Endothelial cell of umbilical vein (primary cell): ENCODE results near the gene OR5H1. TPM values are rescaled to one million over a fixed set of nuclear protein-coding genes. Genes with fewer than 3 reads are reported as not detected.

Source experiments
- Bru-seq: library from RNA; stranded (reverse); fragments of 400-500 nt; gene quantifications from one replicate; lab custom pipeline; 2021; lab: Mats Ljungman, UMichigan
- BruChase-seq, 2 experiments: library from RNA; stranded (reverse); fragments of 400-500 nt; gene quantifications; one replicate each; lab custom pipeline; 2021; lab: Mats Ljungman, UMichigan
- BruUV-seq: library from RNA; stranded (reverse); fragments of 400-500 nt; replicated peaks from 2 replicates; lab custom pipeline; 2021; lab: Mats Ljungman, UMichigan
- CTCF ChIA-PET: fragments of 300-600, 350-600 bp; sonication (Branson Sonifier 250); formaldehyde crosslinking; loops from one replicate; lab custom pipeline; 2021; ENCODE audit warnings: antibody characterized with exemption, inconsistent platforms; lab: Charles Lee
- POLR2A ChIA-PET: fragments of 300-600, 350-600 bp; sonication (Branson Sonifier 250); formaldehyde crosslinking; loops from one replicate; lab custom pipeline; 2021; ENCODE audit warnings: antibody characterized with exemption, inconsistent platforms; lab: Charles Lee
- DNase-seq: peaks from one replicate; pipeline ENCODE4 v3.0.0-alpha.2; 2011; ENCODE audit warnings: low read depth, low spot score
- FAIRE-seq: peaks from 2 replicates; lab custom pipeline; 2011; peaks lifted over from hg19 to GRCh38; lab: Jason Lieb, UNC
- H2AFZ ChIP-seq: 2 replicates; pipeline ENCODE4 v1.6.0; 2012; ENCODE audit warnings: low read depth, low read length, control low read depth, inconsistent platforms
- H3K27ac ChIP-seq: 2 replicates; pipeline ENCODE4 v1.5.1; 2011; ENCODE audit warnings: low read depth, mild to moderate bottlenecking, control low read depth, low read length, moderate library complexity; ENCODE audit not compliant: insufficient read depth
- H3K27me3 ChIP-seq, 2 experiments: 2 replicates each; pipeline versions ENCODE4 v1.6.0 to v1.6.1; 2011; ENCODE audit warnings: low read length in 2 of 2, mixed read lengths in 1 of 2; ENCODE audit not compliant: control insufficient read depth in 2 of 2, insufficient read depth in 2 of 2
- H3K36me3 ChIP-seq, 2 experiments: 2 replicates in 1 of 2; 3 replicates in 1 of 2; pipeline ENCODE4 v1.5.1; 2011; ENCODE audit warnings: low read length in 2 of 2, mild to moderate bottlenecking in 1 of 2, moderate library complexity in 1 of 2; ENCODE audit not compliant: control insufficient read depth in 2 of 2, insufficient read depth in 2 of 2; ENCODE audit errors: extremely low read depth in 1 of 2
- H3K4me1 ChIP-seq: 3 replicates; pipeline ENCODE4 v1.5.1; 2011; ENCODE audit warnings: mild to moderate bottlenecking, low read length; ENCODE audit not compliant: control insufficient read depth, insufficient read depth; ENCODE audit errors: extremely low read depth
- H3K4me2 ChIP-seq: 2 replicates; pipeline ENCODE4 v1.6.1; 2011; ENCODE audit warnings: low read length, control low read depth, mixed read lengths; ENCODE audit not compliant: insufficient read depth
- H3K4me3 ChIP-seq, 3 experiments: fragments of 200-600 bp in 1 of 3; sonication (generic), shearing (Covaris generic) in 1 of 3; replicated peaks in 1 of 3; 2 replicates each; pipeline ENCODE4 v1.5.1; 2011 to 2016; ENCODE audit warnings: control low read depth in 3 of 3, low read length in 3 of 3, mild to moderate bottlenecking in 2 of 3, inconsistent platforms in 1 of 3, low read depth in 1 of 3, moderate library complexity in 1 of 3; ENCODE audit not compliant: insufficient read depth in 1 of 3
- H3K79me2 ChIP-seq: 2 replicates; pipeline ENCODE4 v1.6.0; 2012; ENCODE audit warnings: low read length, inconsistent platforms; ENCODE audit not compliant: control insufficient read depth, insufficient read depth
- H3K9ac ChIP-seq: replicated peaks from 2 replicates; pipeline ENCODE3; 2011; ENCODE audit warnings: low read length, control low read depth; ENCODE audit not compliant: insufficient read depth; ENCODE audit errors: extremely low read depth
- H3K9me1 ChIP-seq: replicated peaks from 3 replicates; pipeline ENCODE4 v1.6.0; 2011; ENCODE audit warnings: mild to moderate bottlenecking, low read length; ENCODE audit not compliant: control insufficient read depth, insufficient read depth; ENCODE audit errors: extremely low read depth
- H3K9me3 ChIP-seq: replicated peaks from 2 replicates; pipeline ENCODE4 v1.5.1; 2012; ENCODE audit warnings: low read length, inconsistent platforms; ENCODE audit not compliant: control insufficient read depth, insufficient read depth
- H4K20me1 ChIP-seq: replicated peaks from 2 replicates; pipeline ENCODE3; 2011; ENCODE audit warnings: mild to moderate bottlenecking, low read length; ENCODE audit not compliant: control insufficient read depth, insufficient read depth; ENCODE audit errors: extremely low read depth
- CTCF ChIP-seq, 2 donors: IDR thresholded peaks; 1 replicate in 1 of 2; 2 replicates in 1 of 2; pipeline ENCODE4 v1.5.1; 2011; ENCODE audit warnings: low read length in 2 of 2, mild to moderate bottlenecking in 2 of 2, moderate library complexity in 2 of 2, control low read depth in 1 of 2, inconsistent platforms in 1 of 2, low read depth in 1 of 2; ENCODE audit not compliant: insufficient read depth in 1 of 2; ENCODE audit errors: extremely low read depth in 1 of 2
- EZH2 ChIP-seq: IDR thresholded peaks from 2 replicates; pipeline ENCODE4 v1.6.1; 2012; ENCODE audit warnings: borderline replicate concordance, low read depth, mild to moderate bottlenecking, moderate library complexity, low read length, inconsistent platforms; ENCODE audit not compliant: severe bottlenecking
- FOS ChIP-seq: IDR thresholded peaks from 2 replicates; pipeline ENCODE4 v1.6.1; 2011; ENCODE audit warnings: mild to moderate bottlenecking, low read length, moderate library complexity, borderline replicate concordance; ENCODE audit not compliant: insufficient read depth
- GATA2 ChIP-seq: IDR thresholded peaks from 2 replicates; pipeline ENCODE4 v1.7.0; 2011; ENCODE audit warnings: low read depth, mild to moderate bottlenecking, moderate library complexity, mixed read lengths, low read length; ENCODE audit not compliant: insufficient read length, insufficient read depth
- JUN ChIP-seq: IDR thresholded peaks from 2 replicates; pipeline ENCODE4 v1.6.1; 2011; ENCODE audit warnings: borderline replicate concordance, low read depth; ENCODE audit not compliant: insufficient read length, insufficient read depth
- MAX ChIP-seq: IDR thresholded peaks from 2 replicates; pipeline ENCODE4 v1.6.1; 2011; ENCODE audit not compliant: insufficient read depth, insufficient read length
- MYC ChIP-seq: IDR thresholded peaks from one replicate; pipeline ENCODE4 v1.6.1; 2011; ENCODE audit warnings: mild to moderate bottlenecking, low read depth, low read length
- POLR2A ChIP-seq: IDR thresholded peaks from 2 replicates; pipeline ENCODE4 v1.6.1; 2012; ENCODE audit warnings: low read depth, mild to moderate bottlenecking, control low read depth, low read length
- POLR2AphosphoS5 ChIP-seq: IDR thresholded peaks from 2 replicates; pipeline ENCODE4 v1.6.1; 2012; ENCODE audit warnings: low read depth, mild to moderate bottlenecking, control low read depth, low read length, moderate library complexity; ENCODE audit not compliant: insufficient read depth
- dilution Hi-C: fragments of 300-500 bp; cut with MboI; formaldehyde crosslinking; loops from one replicate; pipeline ENCODE4 v1.15.0; 2019; ENCODE audit warnings: low sequenced_read_pairs; ENCODE audit not compliant: extremely low pct_ligation_motif_present
- intact Hi-C: fragments of 100-400 bp; cut with micrococcal nuclease; formaldehyde crosslinking; loops from one replicate; pipeline ENCODE4 v1.10.0; 2022
- long read RNA-seq: library from polyadenylated mRNA; stranded (forward); transcript quantifications from one replicate; pipeline ENCODE4 v2.0.0, GENCODE V29; 2021
- polyA minus RNA-seq, 3 experiments: library from RNA; depleted of rRNA, polyadenylated mRNA; stranded (reverse); fragments of >200 nt; gene quantifications; 1 replicate in 1 of 3; 2 replicates in 2 of 3; pipeline ENCODE4 v1.2.3, GENCODE V29; 2011
- polyA plus RNA-seq, 4 experiments: library from polyadenylated mRNA; depleted of rRNA in 3 of 4; stranded (reverse) in 3 of 4; unstranded in 1 of 4; fragments of >200 nt; gene quantifications; 2 replicates each; pipeline versions ENCODE4 v1.2.1 to v1.2.3, GENCODE V29; 2011 to 2012; ENCODE audit warnings: missing spikeins in 1 of 4
- total RNA-seq: library from RNA; stranded (reverse); gene quantifications from 2 replicates; pipeline ENCODE4 v1.2.3, GENCODE V29; 2021

Gene OR5H1
- total RNA-seq (not detected in 2 replicates), polyA plus RNA-seq (not detected in 2 replicates), polyA minus RNA-seq (not detected in 2 replicates), Bru-seq, nascent RNA (not detected), BruChase-seq, experiment 1, labeled RNA remaining after a 6-hour chase (not detected), BruChase-seq, experiment 2, labeled RNA remaining after a 2-hour chase (not detected)
- not detected in 2 replicates for polyA plus RNA-seq (2011; cell fraction: cytosol; rRNA removed)
- polyA plus RNA-seq (2011; cell fraction: nucleus; rRNA removed), result not detected in 2 replicates
- not detected in 2 replicates for polyA plus RNA-seq (2012)
- not detected for polyA minus RNA-seq (2011; cell fraction: cytosol; rRNA and poly(A)+ RNA removed)
- not detected in 2 replicates for polyA minus RNA-seq (2011; cell fraction: nucleus; rRNA and poly(A)+ RNA removed)
- long read RNA-seq, result 0 reads

GRCh38 chr3:98130421-98130820 is at the start of gene OR5H1:
OR5H1 (plus strand) TSS chr3:98130721; CDS start chr3:98132698, 1,977 bp downstream.
- Histone ChIP-seq H3K9ac (no peak within 1 kb of the TSS), H3K4me3 (no peak within 1 kb of the TSS), H3K4me2 (no peak within 1 kb of the TSS), H3K4me1 (no peaks in the 10 kb centered on the region), H3K9me3 (no peaks in the 10 kb centered on the region), H2AFZ (no peak within 1 kb of the TSS), H4K20me1 (no peaks in the 10 kb centered on the region), H3K36me3 (no peaks in the 10 kb centered on the region), H3K79me2 (no peaks in the 10 kb centered on the region), H3K27me3 (no peaks in the 10 kb centered on the region), H3K27ac (no peak within 1 kb of the TSS), H3K9me1 (no peaks in the 10 kb centered on the region)
- ChIA-PET CTCF (no interaction called here), POLR2A (no interaction called here)
- intact Hi-C loops (no loop called here), dilution Hi-C loops (no loop called here)
- TF ChIP-seq MAX, result no peak
- TF ChIP-seq GATA2, result no peak
- TF ChIP-seq FOS, result no peak
- TF ChIP-seq MYC, result no peak
- TF ChIP-seq CTCF (IDR thresholded peaks at IDR 0.05; ENCODE audit: extremely low read depth in 1 of 2, insufficient read depth in 1 of 2, low read depth in 1 of 2, low read length in 2 of 2), result no peak
- no peak for TF ChIP-seq POLR2A
- TF ChIP-seq JUN, result no peak
- no peak for TF ChIP-seq POLR2AphosphoS5
- TF ChIP-seq EZH2, result no peak
- no peak for FAIRE-seq
- no TSS peak for BruUV-seq
- DNase-seq, result no peak
